ENCODE data around the gene GRSF1.

The GRSF1 gene, protein sequence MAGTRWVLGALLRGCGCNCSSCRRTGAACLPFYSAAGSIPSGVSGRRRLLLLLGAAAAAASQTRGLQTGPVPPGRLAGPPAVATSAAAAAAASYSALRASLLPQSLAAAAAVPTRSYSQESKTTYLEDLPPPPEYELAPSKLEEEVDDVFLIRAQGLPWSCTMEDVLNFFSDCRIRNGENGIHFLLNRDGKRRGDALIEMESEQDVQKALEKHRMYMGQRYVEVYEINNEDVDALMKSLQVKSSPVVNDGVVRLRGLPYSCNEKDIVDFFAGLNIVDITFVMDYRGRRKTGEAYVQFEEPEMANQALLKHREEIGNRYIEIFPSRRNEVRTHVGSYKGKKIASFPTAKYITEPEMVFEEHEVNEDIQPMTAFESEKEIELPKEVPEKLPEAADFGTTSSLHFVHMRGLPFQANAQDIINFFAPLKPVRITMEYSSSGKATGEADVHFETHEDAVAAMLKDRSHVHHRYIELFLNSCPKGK

DNA sequence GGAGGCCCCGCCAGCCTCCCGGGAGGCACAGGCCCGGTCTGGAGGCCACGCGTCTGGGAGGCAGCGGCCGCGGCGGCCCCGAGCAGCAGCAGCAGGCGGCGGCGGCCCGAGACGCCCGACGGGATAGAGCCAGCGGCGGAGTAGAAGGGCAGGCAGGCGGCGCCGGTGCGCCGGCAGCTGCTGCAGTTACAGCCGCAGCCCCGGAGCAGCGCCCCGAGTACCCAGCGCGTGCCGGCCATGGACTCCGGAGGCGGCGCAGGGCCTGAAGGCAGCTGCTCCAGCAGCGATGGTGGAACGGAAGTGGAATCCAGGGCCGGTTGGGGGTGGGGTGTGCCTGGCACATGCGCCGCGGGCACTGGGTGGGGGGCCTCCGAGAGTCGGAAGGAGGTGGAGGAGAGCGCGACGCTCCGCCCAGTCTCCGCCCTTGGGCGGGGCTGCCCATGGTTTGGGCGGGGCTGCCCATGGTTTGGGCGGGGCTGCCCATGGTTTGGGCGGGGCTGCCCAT, at the start of gene GRSF1:
GRSF1 (minus strand) TSS at position 302 of the 505 bp plus-strand sequence; CDS start at position 239, 63 bp downstream.
- peaks cover 46% of the 10 kb centered on the region for H3K36me3 Mint-ChIP-seq

DNA sequence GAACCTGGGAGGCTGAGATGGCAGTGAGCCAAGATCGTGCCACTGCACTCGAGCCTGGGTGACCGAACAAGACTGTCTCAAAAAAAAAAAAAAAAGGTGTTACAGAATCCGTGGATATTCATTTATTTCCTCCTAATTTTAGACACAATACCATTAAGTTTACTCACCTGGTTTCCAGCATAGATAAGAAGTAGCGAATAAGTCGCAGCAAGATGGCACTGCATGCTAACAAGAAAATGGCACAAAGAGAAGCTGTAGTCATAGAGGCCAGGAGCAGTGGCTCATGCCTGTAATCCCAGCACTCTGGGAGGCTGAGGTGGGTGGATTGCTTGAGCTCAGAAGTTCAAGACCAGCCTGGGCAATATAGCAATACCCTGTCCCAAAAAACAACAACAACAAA, 45.5 kb upstream of the GRSF1 start:
- Mint-ChIP-seq H3K27ac (no peak overlapping the region), H3K36me3 (no peaks in the 10 kb centered on the region), H3K4me1 (no peaks in the 10 kb centered on the region), H3K4me3 (no peak overlapping the region), H3K9me3 (no peaks in the 10 kb centered on the region)
- DNase-seq (ENCODE audit: low spot score in 2 of 2) (no peak), ATAC-seq (no peak)

More for the DNA sequence above, at the start of gene GRSF1:
- peak within 1 kb of the TSS; percentile 92 for H3K4me3 Mint-ChIP-seq
- H3K4me1 Mint-ChIP-seq: peaks cover 20% of the 10 kb centered on the region
- no peaks in the 10 kb centered on the region for H3K9me3 Mint-ChIP-seq
- ATAC-seq (peak; percentile 90), DNase-seq (ENCODE audit: low spot score in 2 of 2) (peak; percentile 88 to 96)
- H3K27ac Mint-ChIP-seq: peak within 1 kb of the TSS; percentile 96

DNA sequence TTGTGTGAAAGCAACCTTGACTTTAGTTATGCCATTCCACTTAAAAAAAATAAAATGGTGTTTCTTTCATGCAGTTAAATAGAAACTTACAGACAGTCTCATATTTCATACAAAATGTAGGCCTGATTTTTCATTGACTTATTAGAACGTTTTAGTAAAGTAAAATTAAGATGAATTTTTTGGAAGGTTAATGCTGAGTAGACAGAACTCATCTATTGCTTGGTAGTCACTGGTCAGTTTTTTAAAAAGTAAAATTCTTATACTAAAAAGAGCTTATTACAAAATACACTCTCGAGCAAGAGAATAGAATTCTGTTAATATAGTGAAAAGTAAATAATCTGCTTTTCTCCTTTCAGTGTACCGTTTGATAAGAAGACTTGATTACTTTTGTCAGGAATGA, 41.0 kb upstream of the GRSF1 start:
- ATAC-seq (no peak), DNase-seq (ENCODE audit: low spot score in 2 of 2) (no peak)
- Mint-ChIP-seq H3K27ac (no peak overlapping the region), H3K4me3 (no peak overlapping the region), H3K36me3 (no peaks in the 10 kb centered on the region), H3K9me3 (no peaks in the 10 kb centered on the region), H3K4me1 (no peaks in the 10 kb centered on the region)

DNA sequence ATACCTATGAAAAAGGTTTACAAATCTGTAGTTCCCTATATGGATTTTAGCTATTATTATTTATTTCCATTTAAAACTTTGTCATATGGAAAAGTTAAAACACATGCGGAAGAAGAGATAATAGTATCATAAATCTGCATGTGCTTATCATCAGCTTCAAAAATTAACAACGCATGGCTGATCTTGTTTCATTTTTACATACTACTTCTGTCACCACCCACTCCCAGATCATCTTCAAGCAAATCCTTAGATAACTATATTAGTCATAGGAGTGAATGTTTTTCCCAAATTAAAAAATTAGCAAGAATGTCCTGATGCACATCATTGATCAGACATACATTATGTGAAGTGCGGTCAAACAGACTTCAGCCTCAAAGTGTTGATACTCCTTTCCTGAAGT, 37.9 kb upstream of the GRSF1 start:
- no peaks in the 10 kb centered on the region for H3K36me3 Mint-ChIP-seq
- DNase-seq (ENCODE audit: low spot score in 2 of 2): no peak
- no peak overlapping the region for H3K27ac Mint-ChIP-seq
- no peaks in the 10 kb centered on the region for H3K4me1 Mint-ChIP-seq
- H3K9me3 Mint-ChIP-seq: no peaks in the 10 kb centered on the region
- ATAC-seq: no peak
- H3K4me3 Mint-ChIP-seq: no peak overlapping the region

DNA sequence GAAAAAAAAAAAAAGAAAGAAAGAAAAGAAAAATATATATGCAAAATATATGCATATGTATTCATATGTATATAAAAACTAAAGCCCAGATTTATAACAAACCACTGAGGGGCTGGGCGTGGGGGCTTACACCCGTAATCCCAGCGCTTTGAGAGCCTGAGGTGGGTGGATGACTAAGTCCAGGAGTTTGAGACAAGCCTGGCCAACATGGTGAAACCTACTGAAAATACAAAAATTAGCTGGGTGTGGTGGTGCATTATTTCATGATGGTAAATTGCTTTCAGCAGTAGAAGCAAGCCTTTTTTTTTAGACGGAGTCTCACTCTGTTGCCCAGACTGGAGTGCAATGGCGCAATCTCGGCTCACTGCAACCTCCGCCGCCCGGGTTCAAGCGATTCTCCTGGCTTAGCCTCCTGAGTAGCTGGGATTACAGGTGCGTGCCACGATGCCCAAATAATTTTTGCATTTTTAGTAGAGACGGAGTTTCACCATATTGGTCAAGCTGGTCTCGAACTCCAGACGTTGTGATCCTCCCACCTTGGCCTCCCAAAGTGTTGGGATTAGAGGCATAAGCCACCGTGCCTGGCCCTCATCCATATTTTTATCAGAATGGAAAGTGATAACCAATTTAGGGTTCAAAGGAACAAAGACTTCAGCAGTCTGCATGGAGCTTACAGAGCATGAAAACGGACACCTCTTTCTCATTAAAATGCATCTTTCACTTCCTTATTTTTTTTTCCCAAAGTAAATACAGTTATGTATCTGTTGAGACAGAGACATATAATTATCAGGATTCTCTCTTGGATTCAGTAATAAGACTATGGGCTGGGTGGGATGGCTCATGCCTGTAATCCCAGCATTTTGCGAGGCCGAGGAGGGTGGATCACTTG, 34.8 kb upstream of the GRSF1 start:
- ATAC-seq: no peak
- H3K36me3 Mint-ChIP-seq: no peaks in the 10 kb centered on the region
- no peaks in the 10 kb centered on the region for H3K9me3 Mint-ChIP-seq
- no peak overlapping the region for H3K4me3 Mint-ChIP-seq
- H3K4me1 Mint-ChIP-seq: no peaks in the 10 kb centered on the region
- DNase-seq (ENCODE audit: low spot score in 2 of 2): no peak
- H3K27ac Mint-ChIP-seq: no peak overlapping the region

DNA sequence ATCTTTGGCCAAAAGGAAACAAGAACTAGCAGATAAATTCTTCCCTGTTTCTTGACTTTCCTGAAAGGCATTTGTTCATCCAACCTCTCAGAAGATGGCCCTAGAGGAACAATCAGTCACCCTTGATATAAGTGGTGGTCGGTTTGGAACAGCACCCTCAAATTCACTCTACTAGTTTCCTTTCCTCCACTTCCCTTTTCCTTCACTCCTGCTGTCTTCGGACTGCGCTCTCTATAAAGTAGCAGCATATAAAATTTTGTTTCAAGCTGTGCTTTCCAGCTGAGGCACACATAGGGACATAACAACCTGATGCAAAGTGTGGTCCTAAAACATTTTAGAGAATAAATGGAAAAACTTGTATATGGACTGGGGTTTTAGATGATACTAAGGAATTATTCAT, 33.5 kb upstream of the GRSF1 start:
- no peaks in the 10 kb centered on the region for H3K9me3 Mint-ChIP-seq
- H3K4me1 Mint-ChIP-seq: no peaks in the 10 kb centered on the region
- DNase-seq (ENCODE audit: low spot score in 2 of 2) (no peak), ATAC-seq (no peak)
- no peak overlapping the region for H3K4me3 Mint-ChIP-seq
- H3K27ac Mint-ChIP-seq: no peak overlapping the region
- H3K36me3 Mint-ChIP-seq: no peaks in the 10 kb centered on the region

DNA sequence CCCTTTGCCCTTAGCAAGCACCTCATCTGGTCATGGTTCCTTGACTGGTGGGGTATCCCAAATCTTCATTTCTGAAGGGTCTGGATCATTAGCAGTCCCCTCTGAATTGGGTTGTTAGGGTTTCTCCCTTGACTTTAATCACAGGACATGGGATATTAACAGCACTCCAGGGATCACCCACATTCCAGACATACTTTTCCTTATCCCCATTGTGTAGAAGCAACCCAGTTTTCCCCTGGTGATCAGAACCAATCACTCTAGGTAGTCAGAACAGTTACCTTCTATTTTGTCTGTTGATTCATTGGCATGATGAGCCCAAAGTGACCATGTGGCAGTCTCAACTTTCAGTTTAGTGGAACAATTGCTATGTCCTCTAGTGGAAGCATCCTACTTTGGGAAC, 29.1 kb upstream of the GRSF1 start:
- no peak overlapping the region for H3K4me3 Mint-ChIP-seq
- no peaks in the 10 kb centered on the region for H3K36me3 Mint-ChIP-seq
- no peaks in the 10 kb centered on the region for H3K4me1 Mint-ChIP-seq
- no peaks in the 10 kb centered on the region for H3K9me3 Mint-ChIP-seq
- no peak for DNase-seq (ENCODE audit: low spot score in 2 of 2)
- no peak for ATAC-seq
- H3K27ac Mint-ChIP-seq: no peak overlapping the region

DNA sequence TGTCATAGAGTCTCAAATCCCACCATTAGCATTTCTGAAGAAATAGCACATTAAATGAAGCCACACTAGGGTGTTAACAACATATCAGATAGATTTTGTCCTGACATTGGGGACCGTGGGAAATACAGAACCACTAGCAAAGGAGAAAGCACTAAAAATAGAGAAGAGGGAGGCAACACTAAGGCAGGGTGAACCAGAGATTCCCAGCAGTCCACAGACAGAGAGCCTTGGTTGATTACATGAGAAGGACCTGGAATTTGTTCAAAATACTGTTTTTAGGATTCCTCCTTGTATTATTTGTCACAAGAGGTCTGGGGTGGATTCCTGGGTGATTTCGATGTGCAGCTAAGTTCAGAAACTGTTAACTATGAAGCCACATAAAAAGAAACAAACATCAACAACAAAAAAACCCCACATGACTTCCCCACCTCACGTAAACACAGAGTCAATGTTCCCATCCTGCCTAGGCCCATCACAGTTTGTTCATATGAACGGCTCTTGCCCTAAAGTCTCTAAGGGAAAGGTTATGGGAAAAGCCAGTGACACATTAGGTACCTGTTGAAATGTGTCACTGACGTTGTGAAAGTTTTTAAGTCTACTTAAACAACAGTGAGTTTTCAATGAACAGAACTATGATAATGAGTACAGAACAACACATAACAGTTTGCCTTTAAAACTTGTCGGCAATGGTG, 23.6 kb upstream of the GRSF1 start:
- DNase-seq (ENCODE audit: low spot score in 2 of 2) (no peak), ATAC-seq (peak; percentile 97)
- Mint-ChIP-seq H3K4me1 (peaks cover 10% of the 10 kb centered on the region), H3K27ac (peak overlapping the region; percentile 65), H3K4me3 (no peak overlapping the region), H3K36me3 (no peaks in the 10 kb centered on the region), H3K9me3 (no peaks in the 10 kb centered on the region)

DNA sequence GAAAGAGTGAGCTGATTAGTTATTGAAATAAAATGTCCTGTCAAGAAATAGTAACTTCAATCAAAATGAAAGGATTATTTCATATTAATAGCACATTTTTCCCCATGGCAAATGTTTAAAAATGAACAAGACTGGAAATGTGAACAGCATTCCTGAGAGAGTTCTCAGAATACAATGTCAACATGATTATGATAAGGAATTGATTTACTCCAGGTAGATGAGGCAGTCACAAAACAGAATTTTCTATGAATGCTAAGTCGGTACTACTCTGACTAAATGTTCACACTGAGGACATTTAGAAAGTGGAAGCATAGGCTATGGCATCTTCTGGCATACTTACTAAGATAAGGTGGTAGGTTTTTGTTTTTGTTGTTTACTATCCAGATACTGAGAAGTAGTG, 19.4 kb upstream of the GRSF1 start:
- no peaks in the 10 kb centered on the region for H3K36me3 Mint-ChIP-seq
- ATAC-seq (no peak), DNase-seq (ENCODE audit: low spot score in 2 of 2) (no peak)
- H3K4me1 Mint-ChIP-seq: peaks cover 10% of the 10 kb centered on the region
- H3K27ac Mint-ChIP-seq: no peak overlapping the region
- H3K9me3 Mint-ChIP-seq: no peaks in the 10 kb centered on the region
- H3K4me3 Mint-ChIP-seq: no peak overlapping the region

DNA sequence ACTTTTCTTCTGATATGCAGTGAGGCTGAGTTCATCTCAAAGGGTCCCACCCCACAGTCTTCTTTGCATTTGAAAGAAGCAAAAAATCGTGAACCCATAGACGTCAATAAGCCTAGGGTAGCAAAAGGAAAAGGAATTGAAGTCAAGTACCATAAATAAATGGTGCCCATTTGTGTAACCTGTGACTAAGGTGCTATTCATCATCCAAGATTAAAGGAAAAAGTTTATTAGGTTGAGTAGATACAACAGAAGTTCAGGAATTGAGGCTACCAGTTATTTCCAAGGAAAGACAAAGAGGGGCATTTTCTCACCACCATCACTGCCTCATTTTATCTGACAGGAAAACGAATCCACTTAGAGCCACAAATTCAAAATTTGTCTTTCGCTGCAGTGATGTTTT, 18.8 kb upstream of the GRSF1 start:
- H3K9me3 Mint-ChIP-seq: no peaks in the 10 kb centered on the region
- no peak for ATAC-seq

DNA sequence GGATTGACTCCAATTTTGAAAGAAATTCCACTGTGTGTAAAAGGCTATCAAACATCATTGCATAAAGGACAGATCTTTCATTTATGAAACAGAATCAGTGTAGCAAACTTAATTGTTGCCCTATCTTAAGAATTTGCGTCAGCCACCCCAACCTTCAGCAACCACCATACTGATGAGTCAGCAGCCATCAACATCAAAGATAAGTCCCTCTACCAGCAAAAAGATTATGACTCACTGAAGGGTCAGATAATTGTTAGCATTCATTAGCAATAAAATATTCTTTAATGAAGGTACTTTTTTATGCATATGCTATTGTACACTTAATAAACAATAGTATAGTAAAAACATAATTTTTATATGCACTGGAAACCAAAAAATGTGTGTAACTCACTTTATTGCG, 15.8 kb upstream of the GRSF1 start:
- DNase-seq (ENCODE audit: low spot score in 2 of 2) (no peak), ATAC-seq (no peak)
- Mint-ChIP-seq H3K4me1 (no peaks in the 10 kb centered on the region), H3K9me3 (no peaks in the 10 kb centered on the region), H3K27ac (no peak overlapping the region), H3K36me3 (no peaks in the 10 kb centered on the region), H3K4me3 (no peak overlapping the region)

More for the DNA sequence above, 18.8 kb upstream of the GRSF1 start:
- Mint-ChIP-seq H3K36me3 (no peaks in the 10 kb centered on the region), H3K27ac (no peak overlapping the region), H3K4me3 (no peak overlapping the region), H3K4me1 (peaks cover 8% of the 10 kb centered on the region)
- DNase-seq (ENCODE audit: low spot score in 2 of 2): no peak

DNA sequence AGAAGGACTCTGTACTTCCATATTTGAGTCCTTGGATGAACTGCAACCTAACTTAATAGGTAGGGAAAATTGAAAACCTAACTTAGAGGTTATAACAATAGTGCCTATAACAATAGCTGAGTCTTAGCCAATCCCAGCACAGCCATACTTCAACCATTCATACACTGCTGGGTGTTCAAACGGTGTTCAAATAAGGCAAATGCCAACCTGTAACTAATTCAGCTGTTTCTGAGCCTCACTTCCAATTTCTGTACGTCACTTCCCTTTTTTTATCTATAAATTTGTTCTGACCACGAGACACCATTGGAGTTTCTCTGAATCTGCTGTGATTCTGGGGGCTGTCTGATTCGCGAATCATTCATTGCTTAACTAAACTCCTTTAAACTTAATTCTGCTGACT, 9.6 kb upstream of the GRSF1 start:
- Mint-ChIP-seq H3K36me3 (no peaks in the 10 kb centered on the region), H3K4me1 (peaks cover 3% of the 10 kb centered on the region), H3K9me3 (no peaks in the 10 kb centered on the region), H3K4me3 (no peak overlapping the region), H3K27ac (no peak overlapping the region)
- no peak for ATAC-seq
- no peak for DNase-seq (ENCODE audit: low spot score in 2 of 2)

DNA sequence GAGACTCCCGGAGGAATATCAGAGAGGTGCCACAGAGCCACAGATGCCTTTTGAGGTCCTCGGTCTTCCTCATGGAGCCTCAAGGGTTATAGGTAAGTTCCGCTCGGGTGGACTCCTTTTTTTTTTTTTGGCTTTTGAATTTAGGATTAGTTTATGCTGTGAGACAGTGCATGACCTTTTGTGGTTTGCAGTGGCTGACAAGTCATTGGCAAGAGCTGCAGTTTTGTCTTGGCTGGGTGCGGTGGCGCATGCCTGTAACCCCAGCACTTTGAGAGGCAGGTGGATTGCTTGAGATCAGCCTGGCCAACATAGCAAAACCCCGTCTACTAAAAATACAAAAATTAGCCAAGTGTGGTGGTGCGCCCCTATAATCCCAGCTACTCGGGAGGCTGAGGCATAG, 4.5 kb upstream of the GRSF1 start:
- no peak for ATAC-seq
- Mint-ChIP-seq H3K4me3 (no peak overlapping the region), H3K9me3 (no peaks in the 10 kb centered on the region), H3K4me1 (peaks cover 6% of the 10 kb centered on the region), H3K27ac (no peak overlapping the region), H3K36me3 (peaks cover 2% of the 10 kb centered on the region)
- no peak for DNase-seq (ENCODE audit: low spot score in 2 of 2)

DNA sequence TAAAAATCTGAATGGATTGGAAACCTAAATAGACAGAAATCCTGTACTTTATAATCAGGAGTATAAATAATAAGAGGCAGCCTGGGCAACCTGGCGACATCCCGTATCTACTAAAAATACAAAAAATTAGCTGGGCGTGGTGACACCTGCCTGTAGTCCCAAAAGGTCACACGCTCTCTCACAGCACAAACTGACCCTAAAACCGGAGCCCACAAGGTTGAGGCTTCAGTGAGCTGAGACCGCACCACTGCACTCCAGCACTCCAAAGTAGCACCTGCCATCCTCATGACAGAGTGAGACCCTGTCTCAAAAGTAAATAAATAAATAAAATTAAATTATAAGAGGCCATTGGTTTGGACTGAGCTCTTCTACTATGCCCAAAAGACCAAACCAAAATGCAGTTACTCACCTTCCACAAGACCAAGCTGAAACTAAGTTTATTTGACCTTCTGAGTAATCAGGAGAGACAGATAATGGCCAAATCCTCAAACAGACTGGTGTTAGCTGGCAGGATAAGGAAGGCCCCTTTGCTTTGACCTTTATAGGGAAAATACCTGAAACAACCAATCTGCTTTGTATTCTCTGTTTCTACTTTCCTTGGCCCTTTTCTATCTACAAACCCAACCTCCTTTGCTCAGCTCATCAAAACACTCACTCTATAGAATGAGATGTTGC, 3.2 kb upstream of the GRSF1 start:
- ATAC-seq (peak; percentile 35), DNase-seq (ENCODE audit: low spot score in 2 of 2) (no peak)
- no peak overlapping the region for H3K27ac Mint-ChIP-seq
- no peak overlapping the region for H3K4me3 Mint-ChIP-seq
- no peaks in the 10 kb centered on the region for H3K9me3 Mint-ChIP-seq
- peaks cover 6% of the 10 kb centered on the region for H3K4me1 Mint-ChIP-seq
- H3K36me3 Mint-ChIP-seq: peaks cover 14% of the 10 kb centered on the region

DNA sequence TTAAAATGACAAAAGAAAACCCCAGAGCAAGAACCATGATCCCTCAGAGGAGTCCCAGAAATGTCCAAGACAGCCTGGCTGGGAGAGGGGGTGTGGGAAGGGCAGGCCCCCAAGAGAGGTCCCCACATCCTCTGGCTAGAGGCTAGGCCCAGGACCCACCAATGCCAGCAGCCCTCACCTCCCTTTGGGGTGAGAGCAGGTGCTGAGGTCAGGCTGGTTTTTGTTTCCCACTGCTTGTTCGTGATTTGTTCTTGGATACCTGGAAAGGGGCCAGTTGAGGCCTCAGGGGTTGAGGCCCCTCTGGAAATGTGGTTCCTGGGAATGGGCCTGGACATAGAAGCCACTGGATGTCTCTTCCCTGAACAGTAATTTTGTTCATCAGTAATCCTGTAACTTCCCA, 2.3 kb upstream of the GRSF1 start:
- Mint-ChIP-seq H3K27ac (peak overlapping the region; percentile 37), H3K4me1 (peaks cover 8% of the 10 kb centered on the region), H3K9me3 (no peaks in the 10 kb centered on the region), H3K36me3 (peaks cover 23% of the 10 kb centered on the region), H3K4me3 (no peak overlapping the region)
- no peak for ATAC-seq
- DNase-seq (ENCODE audit: low spot score in 2 of 2): no peak
